ENCODE data around the gene DISC1.

DISC1 gene

GRCh38 chr1:231720652-231721325, 94.2 kb downstream of the DISC1 start:
- Histone ChIP-seq H3K36me3 (ENCODE audit: low read depth) (no peaks in the 10 kb centered on the region), H3K27ac (ENCODE audit: poor library complexity, severe bottlenecking) (no peak overlapping the region), H3K27me3 (ENCODE audit: insufficient read depth, poor library complexity, severe bottlenecking) (no peaks in the 10 kb centered on the region), H3K4me3 (ENCODE audit: severe bottlenecking) (no peak overlapping the region), H3K4me1 (ENCODE audit: insufficient read depth, poor library complexity, severe bottlenecking) (no peaks in the 10 kb centered on the region), H3K9me3 (ENCODE audit: severe bottlenecking) (no peaks in the 10 kb centered on the region)
- no peak for DNase-seq (ENCODE audit: low spot score)
- TF ChIP-seq CTCF (IDR thresholded peaks at IDR 0.05; ENCODE audit: poor library complexity, severe bottlenecking) = no peak
- ATAC-seq (ENCODE audit: low read depth) = no peak

GRCh38 chr1:231721436-231721835, 94.8 kb downstream of the DISC1 start:
- no peaks in the 10 kb centered on the region for H3K9me3 ChIP-seq (ENCODE audit: severe bottlenecking)
- H3K27ac ChIP-seq (ENCODE audit: poor library complexity, severe bottlenecking) = no peak overlapping the region
- TF ChIP-seq CTCF (IDR thresholded peaks at IDR 0.05; ENCODE audit: poor library complexity, severe bottlenecking) = no peak
- DNase-seq (ENCODE audit: low spot score) = no peak
- ATAC-seq (ENCODE audit: low read depth) = no peak
- no peaks in the 10 kb centered on the region for H3K4me1 ChIP-seq (ENCODE audit: insufficient read depth, poor library complexity, severe bottlenecking)
- H3K36me3 ChIP-seq (ENCODE audit: low read depth) = no peaks in the 10 kb centered on the region
- H3K4me3 ChIP-seq (ENCODE audit: severe bottlenecking) = no peak overlapping the region
- no peaks in the 10 kb centered on the region for H3K27me3 ChIP-seq (ENCODE audit: insufficient read depth, poor library complexity, severe bottlenecking)

- Histone ChIP-seq H3K36me3 (ENCODE audit: low read depth) (no peaks in the 10 kb centered on the region), H3K9me3 (ENCODE audit: severe bottlenecking) (no peaks in the 10 kb centered on the region), H3K4me1 (ENCODE audit: insufficient read depth, poor library complexity, severe bottlenecking) (no peaks in the 10 kb centered on the region), H3K27ac (ENCODE audit: poor library complexity, severe bottlenecking) (no peak overlapping the region), H3K4me3 (ENCODE audit: severe bottlenecking) (no peak overlapping the region), H3K27me3 (ENCODE audit: insufficient read depth, poor library complexity, severe bottlenecking) (no peaks in the 10 kb centered on the region)
- ATAC-seq (ENCODE audit: low read depth) (no peak), DNase-seq (ENCODE audit: low spot score) (no peak)
- no peak for TF ChIP-seq CTCF (IDR thresholded peaks at IDR 0.05; ENCODE audit: poor library complexity, severe bottlenecking)
Observed at GRCh38 chr1:231722356-231722755, 95.8 kb downstream of the DISC1 start.

- Histone ChIP-seq H3K9me3 (ENCODE audit: severe bottlenecking) (no peaks in the 10 kb centered on the region), H3K4me3 (ENCODE audit: severe bottlenecking) (no peak overlapping the region), H3K4me1 (ENCODE audit: insufficient read depth, poor library complexity, severe bottlenecking) (no peaks in the 10 kb centered on the region), H3K27me3 (ENCODE audit: insufficient read depth, poor library complexity, severe bottlenecking) (no peaks in the 10 kb centered on the region), H3K36me3 (ENCODE audit: low read depth) (no peaks in the 10 kb centered on the region), H3K27ac (ENCODE audit: poor library complexity, severe bottlenecking) (no peak overlapping the region)
- DNase-seq (ENCODE audit: low spot score) (no peak), ATAC-seq (ENCODE audit: low read depth) (no peak)
- no peak for TF ChIP-seq CTCF (IDR thresholded peaks at IDR 0.05; ENCODE audit: poor library complexity, severe bottlenecking)
Observed at GRCh38 chr1:231723146-231723545, 96.6 kb downstream of the DISC1 start.

GRCh38 chr1:231724041-231724440, 97.5 kb downstream of the DISC1 start:
- no peak for TF ChIP-seq CTCF (IDR thresholded peaks at IDR 0.05; ENCODE audit: poor library complexity, severe bottlenecking)

More at GRCh38 chr1:231724041-231724440, 97.5 kb downstream of the DISC1 start:
- Histone ChIP-seq H3K4me3 (ENCODE audit: severe bottlenecking) (no peak overlapping the region), H3K4me1 (ENCODE audit: insufficient read depth, poor library complexity, severe bottlenecking) (no peaks in the 10 kb centered on the region), H3K36me3 (ENCODE audit: low read depth) (no peaks in the 10 kb centered on the region), H3K9me3 (ENCODE audit: severe bottlenecking) (no peaks in the 10 kb centered on the region), H3K27ac (ENCODE audit: poor library complexity, severe bottlenecking) (no peak overlapping the region), H3K27me3 (ENCODE audit: insufficient read depth, poor library complexity, severe bottlenecking) (no peaks in the 10 kb centered on the region)
- no peak for DNase-seq (ENCODE audit: low spot score)
- no peak for ATAC-seq (ENCODE audit: low read depth)

All from RWPE2 (cell line).